ENCODE measurements around the gene SLIT3.

The SLIT3 gene

GRCh38 chr5:169133531-169133930, 167.4 kb downstream of the SLIT3 start:
- no peak for TF ChIP-seq CTCF (conservative IDR thresholded peaks at IDR 0.05; ENCODE audit: low read depth, low read length)
- no peaks in the 10 kb centered on the region for H3K27me3 ChIP-seq (ENCODE audit: insufficient read depth, low read depth)
- H3K4me3 ChIP-seq (IDR thresholded peaks at IDR 0.05; ENCODE audit: insufficient read depth, low read depth, low read length): no peak overlapping the region
- no peak overlapping the region for H2AFZ ChIP-seq (ENCODE audit: low read depth)
- H3K79me2 ChIP-seq (ENCODE audit: insufficient read depth, low read depth): no peaks in the 10 kb centered on the region
- H3K27ac ChIP-seq: no peak overlapping the region
- no peaks in the 10 kb centered on the region for H3K4me1 ChIP-seq (ENCODE audit: low read depth, poor library complexity, severe bottlenecking)
- H4K20me1 ChIP-seq (ENCODE audit: insufficient read depth): no peaks in the 10 kb centered on the region
- no peak overlapping the region for H3K4me2 ChIP-seq
- H3K9ac ChIP-seq: no peak overlapping the region
- no peaks in the 10 kb centered on the region for H3K36me3 ChIP-seq (ENCODE audit: insufficient read depth)

- Histone ChIP-seq H4K20me1 (ENCODE audit: insufficient read depth) (no peaks in the 10 kb centered on the region), H3K79me2 (ENCODE audit: insufficient read depth, low read depth) (no peaks in the 10 kb centered on the region), H3K4me2 (no peak overlapping the region), H2AFZ (ENCODE audit: low read depth) (no peak overlapping the region), H3K4me1 (ENCODE audit: low read depth, poor library complexity, severe bottlenecking) (no peaks in the 10 kb centered on the region), H3K4me3 (IDR thresholded peaks at IDR 0.05; ENCODE audit: insufficient read depth, low read depth, low read length) (no peak overlapping the region), H3K27me3 (ENCODE audit: insufficient read depth, low read depth) (no peaks in the 10 kb centered on the region), H3K9ac (no peak overlapping the region), H3K36me3 (ENCODE audit: insufficient read depth) (no peaks in the 10 kb centered on the region), H3K27ac (no peak overlapping the region)
- no peak for TF ChIP-seq CTCF (conservative IDR thresholded peaks at IDR 0.05; ENCODE audit: low read depth, low read length)
Measured at GRCh38 chr5:169132302-169132660, 168.7 kb downstream of the SLIT3 start.

GRCh38 chr5:169131616-169132301, 169.2 kb downstream of the SLIT3 start:
- Histone ChIP-seq H4K20me1 (ENCODE audit: insufficient read depth) (no peaks in the 10 kb centered on the region), H3K36me3 (ENCODE audit: insufficient read depth) (no peaks in the 10 kb centered on the region), H3K9ac (no peak overlapping the region), H3K27me3 (ENCODE audit: insufficient read depth, low read depth) (no peaks in the 10 kb centered on the region), H3K4me3 (IDR thresholded peaks at IDR 0.05; ENCODE audit: insufficient read depth, low read depth, low read length) (no peak overlapping the region), H2AFZ (ENCODE audit: low read depth) (no peak overlapping the region), H3K4me1 (ENCODE audit: low read depth, poor library complexity, severe bottlenecking) (no peaks in the 10 kb centered on the region), H3K27ac (no peak overlapping the region), H3K79me2 (ENCODE audit: insufficient read depth, low read depth) (no peaks in the 10 kb centered on the region), H3K4me2 (no peak overlapping the region)
- no peak for TF ChIP-seq CTCF (conservative IDR thresholded peaks at IDR 0.05; ENCODE audit: low read depth, low read length)

GRCh38 chr5:169128679-169129078, 172.3 kb downstream of the SLIT3 start:
- H3K27me3 ChIP-seq (ENCODE audit: insufficient read depth, low read depth): no peaks in the 10 kb centered on the region
- H3K4me2 ChIP-seq: no peak overlapping the region
- H3K27ac ChIP-seq: no peak overlapping the region
- H3K9ac ChIP-seq: no peak overlapping the region
- H4K20me1 ChIP-seq (ENCODE audit: insufficient read depth): no peaks in the 10 kb centered on the region
- no peak for TF ChIP-seq CTCF (conservative IDR thresholded peaks at IDR 0.05; ENCODE audit: low read depth, low read length)
- H2AFZ ChIP-seq (ENCODE audit: low read depth): no peak overlapping the region
- no peaks in the 10 kb centered on the region for H3K79me2 ChIP-seq (ENCODE audit: insufficient read depth, low read depth)
- no peaks in the 10 kb centered on the region for H3K36me3 ChIP-seq (ENCODE audit: insufficient read depth)
- no peak overlapping the region for H3K4me3 ChIP-seq (IDR thresholded peaks at IDR 0.05; ENCODE audit: insufficient read depth, low read depth, low read length)
- H3K4me1 ChIP-seq (ENCODE audit: low read depth, poor library complexity, severe bottlenecking): no peaks in the 10 kb centered on the region
